OCI-LY1 (cell line): Measurements from ENCODE around the gene TBX22.

Source experiments
- CTCF ChIP-seq: fragments of 200-600 bp; sonication (generic), shearing (Covaris generic); IDR thresholded peaks from 2 replicates; pipeline ENCODE4 v1.5.1; 2017; ENCODE audit warnings: mild to moderate bottlenecking, antibody characterized with exemption, low read length, moderate library complexity, mixed read lengths
- EZH2 ChIP-seq: fragments of 200-600 bp; sonication (generic), shearing (Covaris generic); IDR thresholded peaks from 2 replicates; pipeline ENCODE4 v1.8.0; 2017; ENCODE audit warnings: borderline replicate concordance, mixed run types, mild to moderate bottlenecking, antibody characterized with exemption, low read length, moderate library complexity, mixed read lengths

- TF ChIP-seq EZH2 (no peak), CTCF (no peak)
Observed at GRCh38 chrX:80021621-80022020, 7.1 kb downstream of the TBX22 start.
